H1 (cell line): ENCODE data around the gene ADCY7. TPM values are rescaled to one million over a fixed set of nuclear protein-coding genes. Genes with fewer than 3 reads are reported as not detected.

Source experiments
- SIX5 ChIP-seq: IDR thresholded peaks from 2 replicates; pipeline ENCODE4 v1.6.1; 2011; ENCODE audit warnings: mild to moderate bottlenecking, low read depth, low read length
- SRF ChIP-seq: IDR thresholded peaks from 2 replicates; pipeline ENCODE4 v1.6.1; 2011; ENCODE audit warnings: mild to moderate bottlenecking, low read depth, low read length, moderate library complexity
- polyA plus RNA-seq, 7 experiments: library from polyadenylated mRNA; depleted of rRNA in 3 of 7; stranded (reverse) in 5 of 7; unstranded in 2 of 7; fragments of >200 nt in 5 of 7; fragments of 200-250 nt in 2 of 7; gene quantifications; 1 replicate in 5 of 7; 2 replicates in 1 of 7; 4 replicates in 1 of 7; pipeline versions ENCODE4 v1.2.1 to v1.2.3, GENCODE V29; 2011 to 2013; ENCODE audit warnings: missing spikeins in 2 of 7, mixed read lengths in 2 of 7
- total RNA-seq: library from RNA; stranded (reverse); fragmentation: NEBNext Ultra II Directional; extraction: Animal tissue kit (Norgen Biotek cat#: 25700); gene quantifications from 2 replicates; pipeline ENCODE4 v1.2.1, GENCODE V29; 2021

ADCY7 gene
- total and polyA plus RNA-seq, 2 of the 8 experiments (the other 6 are each of a cell fraction or from before 2014, with no cell fraction given) = 2.4 to 5.1 TPM

- TF ChIP-seq SRF = no peak
- TF ChIP-seq SIX5 = no peak
Measured at GRCh38 chr16:50293041-50293783, 26.9 kb downstream of the ADCY7 start (continued).
